Occipital lobe (tissue), 2 donors: ENCODE measurements around the gene CAAP1. TPM values are rescaled to one million over a fixed set of nuclear protein-coding genes. Genes with fewer than 3 reads are reported as not detected.
"Not testable (repeated sequence)": the region's sequence is repeated elsewhere in the genome, so short reads cannot be mapped to it uniquely, and the experiment has no call there.

ENCODE experiments used
- DNase-seq: peaks from one replicate; lab custom pipeline; 2025; lab: John Stamatoyannopoulos, UW
- total RNA-seq: library from RNA; depleted of rRNA; stranded (reverse); fragments of >200 nt; gene quantifications from one replicate; pipeline ENCODE4 v1.2.3, GENCODE V29; 2014

CAAP1 gene, protein sequence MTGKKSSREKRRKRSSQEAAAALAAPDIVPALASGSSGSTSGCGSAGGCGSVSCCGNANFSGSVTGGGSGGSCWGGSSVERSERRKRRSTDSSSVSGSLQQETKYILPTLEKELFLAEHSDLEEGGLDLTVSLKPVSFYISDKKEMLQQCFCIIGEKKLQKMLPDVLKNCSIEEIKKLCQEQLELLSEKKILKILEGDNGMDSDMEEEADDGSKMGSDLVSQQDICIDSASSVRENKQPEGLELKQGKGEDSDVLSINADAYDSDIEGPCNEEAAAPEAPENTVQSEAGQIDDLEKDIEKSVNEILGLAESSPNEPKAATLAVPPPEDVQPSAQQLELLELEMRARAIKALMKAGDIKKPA
- 19.3 TPM for total RNA-seq

- DNase-seq = peak; percentile 83
Measured at GRCh38 chr9:26892251-26893029, at the start of gene CAAP1. Gene CAAP1, minus strand, starts transcription at chr9:26892802. Its CDS starts 87 bp downstream, at chr9:26892715.

GRCh38 chr9:26940779-26941178 is 48.2 kb upstream of the CAAP1 start:
- DNase-seq = no peak

- no peak for DNase-seq
Measured at GRCh38 chr9:26939955-26940711, 47.5 kb upstream of the CAAP1 start.

- no peak for DNase-seq
Measured at GRCh38 chr9:26937816-26938371, 45.3 kb upstream of the CAAP1 start.

GRCh38 chr9:26935847-26936246 is 43.2 kb upstream of the CAAP1 start:
- DNase-seq = no peak

DNA sequence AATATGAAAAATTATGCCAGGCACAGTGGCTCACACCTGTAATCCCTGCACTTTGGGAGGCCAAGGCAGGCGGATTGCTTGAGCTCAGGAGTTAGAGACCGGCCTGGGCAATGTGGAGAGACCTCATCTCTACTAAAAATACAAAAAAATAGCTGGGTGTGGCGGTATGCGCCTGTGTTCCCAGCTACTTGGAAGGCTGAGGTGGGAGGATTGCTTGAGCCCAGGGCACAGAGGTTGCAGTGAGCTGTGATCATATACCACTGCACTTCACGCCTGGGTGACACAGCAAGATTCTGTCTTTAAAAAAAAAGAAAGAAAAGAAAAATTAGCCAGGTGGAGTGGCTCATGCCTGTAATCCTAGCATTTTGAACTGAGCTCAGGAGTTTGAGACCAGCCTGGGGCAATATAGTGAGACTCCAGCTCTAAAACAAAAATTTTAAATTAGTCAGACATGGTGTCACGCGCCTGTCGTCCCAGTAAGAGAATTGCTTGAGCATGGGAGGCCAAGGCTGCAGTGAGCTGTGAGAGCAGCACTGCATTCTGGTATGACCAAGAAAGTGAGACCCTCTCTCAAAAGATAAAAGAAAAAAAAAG is 36.4 kb upstream of the CAAP1 start:
- DNase-seq = no peak

GRCh38 chr9:26925609-26926008 is 33.0 kb upstream of the CAAP1 start:
- DNase-seq = no peak

GRCh38 chr9:26919698-26920097 is 27.1 kb upstream of the CAAP1 start:
- no peak for DNase-seq

DNA sequence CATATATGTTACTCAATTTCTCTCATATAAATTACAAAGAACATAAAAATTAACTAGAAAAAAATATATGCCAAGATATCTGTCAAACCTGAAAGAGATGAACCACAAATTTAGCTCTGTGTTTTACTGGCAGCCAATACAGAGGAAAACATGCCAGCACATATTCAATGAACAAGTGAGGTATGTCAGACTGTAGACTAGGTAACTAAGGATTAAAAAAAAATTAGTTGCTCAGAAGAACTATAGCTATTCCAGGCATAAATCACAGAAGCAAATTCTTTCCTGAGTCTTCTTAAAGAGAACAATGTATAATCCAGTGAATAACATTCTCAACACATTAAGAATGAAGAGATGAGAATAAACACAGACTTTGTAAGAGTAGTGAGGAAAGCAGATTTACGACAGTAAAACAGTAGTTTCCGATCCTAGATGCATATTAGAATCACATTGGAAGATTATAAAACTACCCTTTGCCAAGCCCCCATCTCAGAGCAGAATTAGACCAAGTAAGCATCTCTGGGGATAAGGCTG is 20.6 kb upstream of the CAAP1 start:
- DNase-seq = no peak

- DNase-seq = no peak
Measured at GRCh38 chr9:26904671-26905070, 12.1 kb upstream of the CAAP1 start.

DNA sequence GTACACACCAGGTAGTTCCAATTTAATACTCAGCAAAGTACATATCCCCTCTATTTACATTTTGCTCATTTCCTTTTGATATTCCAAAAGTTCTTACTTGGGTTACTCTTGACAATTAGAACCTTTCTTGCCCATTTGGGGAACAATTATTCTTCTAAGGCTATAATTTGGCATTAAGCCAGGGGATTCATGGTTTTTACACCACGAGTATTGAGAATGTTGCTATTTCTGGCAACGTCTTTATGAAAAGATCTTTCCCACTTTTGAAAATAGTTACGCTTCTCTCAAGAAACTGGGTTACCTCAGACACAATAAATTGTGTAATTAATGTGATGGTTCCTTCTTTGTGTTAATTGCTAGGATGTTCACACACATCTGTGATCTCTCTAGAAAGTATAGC is 11.5 kb upstream of the CAAP1 start:
- no peak for DNase-seq

DNA sequence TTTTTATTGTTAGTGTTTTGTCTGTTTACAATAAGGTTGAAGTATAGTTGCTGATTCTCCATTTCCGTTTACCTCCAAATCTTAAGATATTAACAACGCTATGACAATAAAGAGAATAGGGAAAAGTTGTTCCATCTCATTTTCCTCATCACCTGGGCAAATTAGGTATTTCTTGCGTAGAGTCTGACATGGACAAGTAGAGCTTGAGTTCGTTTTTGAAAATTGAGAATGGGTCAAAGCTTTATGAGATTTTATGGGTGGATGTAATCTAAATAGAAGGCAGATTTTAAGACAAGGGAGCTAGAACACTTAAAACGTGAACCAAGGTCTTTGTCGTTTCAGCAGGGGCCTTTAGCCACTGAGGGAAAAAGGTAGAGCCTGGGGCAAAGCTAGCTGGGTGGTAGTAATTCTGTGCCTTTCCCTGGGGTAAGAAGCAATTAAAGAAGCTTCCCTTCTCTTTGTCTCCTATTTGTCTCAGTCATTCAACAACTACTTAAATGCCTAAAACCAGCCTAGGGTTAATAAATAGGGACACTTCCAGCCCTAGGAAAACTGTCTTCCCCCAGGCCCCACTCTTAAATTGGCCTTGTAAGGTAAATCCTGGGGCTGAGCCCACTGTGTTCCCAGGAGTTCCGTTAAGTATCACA is 551 bp upstream of the CAAP1 start:
- no peak for DNase-seq

DNA sequence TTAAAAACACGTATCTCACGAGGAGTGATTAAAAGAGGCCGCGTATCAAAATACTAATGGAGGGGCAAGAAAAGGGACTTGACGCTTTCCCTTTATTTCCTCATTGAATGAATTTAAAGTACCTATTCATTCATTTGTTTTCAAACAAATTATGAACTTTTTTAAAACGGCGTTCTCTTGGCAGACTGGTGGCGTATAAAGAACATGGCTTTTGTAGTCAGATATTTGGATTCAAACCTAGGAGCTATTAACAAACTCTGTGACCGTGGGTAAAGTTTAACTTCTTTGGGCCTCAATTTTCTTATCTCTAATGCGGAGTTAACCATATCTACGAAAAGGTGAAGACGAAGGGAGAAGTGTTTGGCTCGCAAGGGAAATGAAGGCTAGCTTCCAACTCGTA is 876 bp downstream of the CAAP1 start:
- no peak for DNase-seq

DNA sequence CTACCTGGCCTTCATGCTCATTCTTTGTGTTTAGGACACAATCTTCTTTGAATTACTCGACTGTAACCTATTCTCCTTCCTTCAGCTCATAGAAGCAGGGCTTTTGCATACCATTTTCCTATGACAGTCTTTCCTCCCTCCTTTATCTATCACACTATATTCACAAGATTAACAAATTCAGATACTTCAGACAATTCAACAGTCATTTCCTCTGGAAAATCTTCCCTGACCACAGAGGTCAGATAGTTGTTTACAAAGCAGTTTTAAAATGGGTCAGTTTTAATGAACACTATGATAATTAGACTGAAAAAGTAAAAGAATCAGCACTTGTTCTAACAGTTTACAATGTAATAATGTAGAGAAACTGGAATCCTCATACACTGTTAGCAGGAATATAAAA is 4.3 kb downstream of the CAAP1 start:
- no peak for DNase-seq

GRCh38 chr9:26882154-26882553 is 10.4 kb downstream of the CAAP1 start:
- no peak for DNase-seq

DNA sequence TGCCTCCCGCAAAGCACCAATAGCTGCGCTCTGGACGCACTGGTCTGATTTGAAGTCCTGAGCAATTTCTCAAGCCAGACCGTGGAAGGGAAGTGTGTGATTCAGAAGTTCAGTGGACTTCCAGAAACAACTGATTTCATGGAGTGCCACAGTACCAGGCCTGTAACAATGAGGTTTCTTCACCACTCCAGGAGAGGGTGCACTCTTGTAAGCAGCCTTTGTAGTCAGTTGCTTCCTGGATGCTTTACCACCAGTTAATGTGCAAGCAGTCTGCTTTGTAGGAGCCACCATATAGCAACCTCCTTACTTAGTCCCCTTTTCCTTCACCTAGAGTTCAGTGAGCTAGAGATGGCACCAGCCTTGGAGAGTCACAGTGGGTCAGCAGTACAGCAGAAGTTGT is 12.3 kb downstream of the CAAP1 start:
- DNase-seq = no peak

- DNase-seq = not testable (repeated sequence)
Measured at GRCh38 chr9:26875155-26875554, 17.4 kb downstream of the CAAP1 start.

DNA sequence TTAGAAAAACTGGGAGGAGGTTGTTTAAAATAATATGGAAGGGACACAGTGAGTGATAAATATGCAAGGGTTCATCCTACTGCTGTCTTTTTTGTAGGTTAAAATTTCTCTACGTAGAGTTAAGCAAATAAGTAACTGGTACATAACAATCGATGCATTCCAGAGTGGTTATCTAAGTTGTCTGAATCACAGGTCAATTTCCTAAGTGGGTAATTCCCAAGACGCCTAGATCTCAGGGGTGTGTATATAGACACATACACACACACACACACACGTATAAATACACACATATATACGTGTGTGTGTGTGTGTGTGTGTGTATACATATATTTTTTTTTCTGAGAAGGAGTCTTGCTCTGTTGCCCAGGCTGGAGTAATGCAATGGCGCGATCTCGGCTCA is 22.3 kb downstream of the CAAP1 start:
- DNase-seq = no peak

DNA sequence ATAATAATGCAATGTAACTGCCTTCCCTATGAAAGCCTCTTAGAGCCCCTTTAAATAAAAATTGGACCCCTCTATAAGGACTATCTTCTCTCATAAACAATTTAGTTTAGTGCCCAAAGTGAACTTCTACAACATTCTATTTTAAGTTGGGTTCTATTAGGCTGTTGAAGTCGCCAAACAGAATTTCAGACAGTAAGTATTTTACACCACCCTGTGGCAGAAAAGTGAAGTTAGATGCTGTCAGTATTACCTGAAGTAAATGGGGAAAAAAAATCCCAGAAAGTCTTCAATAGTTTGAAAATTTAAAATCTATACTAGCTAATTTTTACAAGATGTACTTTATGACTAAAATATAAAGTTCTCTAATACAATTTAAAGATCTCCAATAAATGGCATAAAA is 29.5 kb downstream of the CAAP1 start:
- DNase-seq = no peak

- DNase-seq = no peak
Measured at GRCh38 chr9:26856413-26857032, 36.1 kb downstream of the CAAP1 start.
